Naive thymus-derived CD8-positive, alpha-beta T cell (primary cell): ENCODE data around the gene RB1. TPM values are rescaled to one million over a fixed set of nuclear protein-coding genes. Genes with fewer than 3 reads are reported as not detected.

Experiments
- ATAC-seq, 2 donors: fragments of 150-1000 bp; cut with Tn5 transposase in 1 of 2; sonication (Bioruptor Pico), chemical (Tn5 transposase) in 1 of 2; 1 replicate in 1 of 2; 2 replicates in 1 of 2; pipeline ENCODE4 v1.10.0; 2021; ENCODE audit warnings: mild to moderate bottlenecking in 2 of 2, moderate library complexity in 2 of 2
- POLR2A ChIA-PET: fragments of 350-600 bp; sonication (Branson Sonifier 250); formaldehyde crosslinking; loops from one replicate; lab custom pipeline; 2021; ENCODE audit warnings: antibody characterized with exemption; lab: Charles Lee
- DNase-seq, 10 donors: peaks; one replicate each; pipeline versions ENCODE4 v3.0.0 to v3.0.0-alpha.2; 2020 to 2022
- H3K27ac Mint-ChIP-seq, 10 donors: one replicate each; pipeline ENCODE4 v1.8.0; 2020 to 2022; ENCODE audit warnings: mild to moderate bottlenecking in 10 of 10, mixed read lengths in 10 of 10, moderate library complexity in 4 of 10, inconsistent platforms in 1 of 10
- H3K27me3 Mint-ChIP-seq, 5 donors: one replicate each; pipeline ENCODE4 v1.8.0; 2021 to 2022; ENCODE audit warnings: mixed read lengths in 5 of 5
- H3K36me3 Mint-ChIP-seq, 3 donors: one replicate each; pipeline ENCODE4 v1.8.0; 2020 to 2022; ENCODE audit warnings: mixed read lengths in 3 of 3, mild to moderate bottlenecking in 2 of 3, inconsistent platforms in 1 of 3
- H3K4me1 Mint-ChIP-seq, 4 donors: one replicate each; pipeline ENCODE4 v1.8.0; 2021 to 2022; ENCODE audit warnings: mixed read lengths in 4 of 4
- H3K4me3 Mint-ChIP-seq, 10 donors: one replicate each; pipeline ENCODE4 v1.8.0; 2020 to 2022; ENCODE audit warnings: mild to moderate bottlenecking in 10 of 10, mixed read lengths in 10 of 10, moderate library complexity in 6 of 10, inconsistent platforms in 1 of 10
- H3K9me3 Mint-ChIP-seq, 9 donors: one replicate each; pipeline ENCODE4 v1.8.0; 2020 to 2022; ENCODE audit warnings: mixed read lengths in 9 of 9, mild to moderate bottlenecking in 3 of 9, inconsistent platforms in 1 of 9, moderate library complexity in 1 of 9
- polyA plus RNA-seq, 3 donors: library from polyadenylated mRNA; unstranded; fragments of 300-500 nt; fragmentation: Illumina TruSeq; gene quantifications; one replicate each; pipeline ENCODE4 v1.2.3, GENCODE V29; 2021
- total RNA-seq, 8 experiments: library from RNA in 2 of 8; stranded (reverse) in 2 of 8; gene quantifications; one replicate each; pipeline ENCODE4 v1.2.3 and lab custom pipeline; 2021 to 2026

Gene RB1
- total and polyA plus RNA-seq, 5 experiments from 2014 or later = 11.9 to 32.6 (median 18.0) TPM

- peaks cover 5 to 42% (median 22%) of the 10 kb centered on the region in 4 donors for H3K4me1 Mint-ChIP-seq
- peak overlapping the region in 6 of 10 donors; percentile 89 to 98 (median 94) for H3K4me3 Mint-ChIP-seq
- no peaks in the 10 kb centered on the region for H3K36me3 Mint-ChIP-seq
- peaks cover 0 to 4% (median 0%) of the 10 kb centered on the region in 9 donors for H3K9me3 Mint-ChIP-seq
- POLR2A ChIA-PET = interaction anchor here (0.5 to 5.2 kb wide), 4 partner anchors 23 to 404 kb away, joined by 3 to 69 read pairs (median 19); no protein-coding TSS in a partner anchor
- no peak for ATAC-seq
- peak overlapping the region in 8 of 10 donors; percentile 98 to 100 (median 99) for H3K27ac Mint-ChIP-seq
- peaks cover 0 to 3% (median 0%) of the 10 kb centered on the region in 5 donors for H3K27me3 Mint-ChIP-seq
- no peak for DNase-seq
Observed at GRCh38 chr13:48530833-48531232, 227.3 kb downstream of the RB1 start.

Other genes with a start within 250 kb of the RB1 start
- gene MED4, start 208.6 kb upstream of the RB1 start, total RNA-seq = 10 to 100 TPM; 47.1 to 55.6 TPM
- 10 to 100 TPM; 88.9 to 91.9 (median 90.1) TPM for gene MED4, start 208.6 kb upstream of the RB1 start, polyA plus RNA-seq
- 100 to 1,000 TPM; 733 to 793 TPM for gene ITM2B, start 70.5 kb upstream of the RB1 start, total RNA-seq
- 1,000 to 10,000 TPM; 1,063 to 1,292 (median 1,234) TPM for gene ITM2B, start 70.5 kb upstream of the RB1 start, polyA plus RNA-seq
- 10 to 100 TPM; 14.0 to 14.7 TPM for gene LPAR6, start 109.4 kb downstream of the RB1 start, total RNA-seq
- 10 to 100 TPM in 1 of 3 donors, 1 to 10 TPM in 2; 7.3 to 10.4 (median 9.0) TPM for gene LPAR6, start 109.4 kb downstream of the RB1 start, polyA plus RNA-seq
- 1 to 10 TPM; 8.1 to 9.8 TPM for gene RCBTB2, start 229.3 kb downstream of the RB1 start, total RNA-seq
- gene RCBTB2, start 229.3 kb downstream of the RB1 start, polyA plus RNA-seq = 10 to 100 TPM in 1 of 3 donors, 1 to 10 TPM in 2; 6.3 to 17.6 (median 6.3) TPM